Right cardiac atrium (tissue), 5 donors: ENCODE measurements around the gene PTCH1. TPM values are rescaled to one million over a fixed set of nuclear protein-coding genes. Genes with fewer than 3 reads are reported as not detected.

Source experiments
- ATAC-seq, 2 donors: fragments of 200-7000 bp; cut with Tn5 transposase; one replicate each; pipeline versions ENCODE4 v1.8.0 to v1.9.1; 2020; ENCODE audit warnings: moderate library complexity in 2 of 2, mild to moderate bottlenecking in 1 of 2
- DNase-seq, 3 donors: peaks; one replicate each; pipeline ENCODE4 v3.0.0-alpha.2; 2020
- H3K27ac ChIP-seq: one replicate; pipeline ENCODE4 v1.5.1; 2013; ENCODE audit warnings: mild to moderate bottlenecking, low read length, control low read depth, moderate library complexity
- H3K27me3 ChIP-seq: one replicate; pipeline ENCODE4 v1.6.1; 2013; ENCODE audit not compliant: control insufficient read depth, insufficient read depth
- H3K4me1 ChIP-seq: one replicate; pipeline ENCODE4 v1.6.1; 2013; ENCODE audit warnings: low read length; ENCODE audit not compliant: control insufficient read depth, insufficient read depth
- H3K4me3 ChIP-seq: one replicate; pipeline ENCODE4 v1.5.1; 2013; ENCODE audit warnings: low read length, control low read depth
- H3K9me3 ChIP-seq: one replicate; pipeline ENCODE4 v1.6.1; 2013; ENCODE audit warnings: low read length; ENCODE audit not compliant: control insufficient read depth
- WGBS: extraction: QIAGEN DNeasy Blood & Tissue Kit; methylation state at CpG from one replicate; pipeline ENCODE4 v1.1.7; 2013; 5-methylcytosine and 5-hydroxymethylcytosine counted together
- intact Hi-C, 4 donors: fragments of 100-400 bp; cut with DNase I; formaldehyde crosslinking; loops; one replicate each; pipeline versions ENCODE4 v1.11.0 to v1.14.0; 2022 to 2023
- polyA plus RNA-seq: library from polyadenylated mRNA; stranded (reverse); fragments of 200-250 nt; gene quantifications from one replicate; pipeline ENCODE4 v1.2.3, GENCODE V29; 2013
- total RNA-seq, 4 donors: library from RNA; stranded (reverse); fragmentation: NEBNext Ultra II Directional; extraction: Animal tissue kit (Norgen Biotek cat#: 25700); gene quantifications; one replicate each; pipeline ENCODE4 v1.2.1, GENCODE V29; 2021
- donor health status: healthy with polysubstance abuse.
- donor health status: DM: no; HTN: yes; CAD: no.
- donor health status: DM: no; HTN: no; CAD: no.
- donor health status: DM: no; HTN: yes; CAD: no; lungs with severe emphysema.
- donor health status: DM: yes; HTN: yes; CAD: no.

PTCH1 gene
- total and polyA plus RNA-seq, 5 donors = 3.5 to 11.1 (median 8.6) TPM

DNA sequence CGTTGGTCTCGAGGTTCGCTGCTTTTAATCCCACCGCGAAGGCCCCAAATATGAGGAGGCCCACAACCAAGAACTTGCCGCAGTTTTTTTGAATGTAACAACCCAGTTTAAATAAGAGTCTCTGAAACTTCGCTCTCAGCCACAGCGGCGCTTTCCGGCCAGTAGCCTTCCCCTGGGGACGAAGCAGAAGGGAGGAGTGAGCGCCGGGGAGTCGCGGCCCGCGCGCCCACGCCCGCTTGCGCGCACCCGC, 10.4 kb downstream of the PTCH1 start:
- ATAC-seq = peak in 1 of 2 donors; percentile 7
- peak; percentile 52 to 83 (median 82) for DNase-seq
- H3K4me1 ChIP-seq = peaks cover 7% of the 10 kb centered on the region

DNA sequence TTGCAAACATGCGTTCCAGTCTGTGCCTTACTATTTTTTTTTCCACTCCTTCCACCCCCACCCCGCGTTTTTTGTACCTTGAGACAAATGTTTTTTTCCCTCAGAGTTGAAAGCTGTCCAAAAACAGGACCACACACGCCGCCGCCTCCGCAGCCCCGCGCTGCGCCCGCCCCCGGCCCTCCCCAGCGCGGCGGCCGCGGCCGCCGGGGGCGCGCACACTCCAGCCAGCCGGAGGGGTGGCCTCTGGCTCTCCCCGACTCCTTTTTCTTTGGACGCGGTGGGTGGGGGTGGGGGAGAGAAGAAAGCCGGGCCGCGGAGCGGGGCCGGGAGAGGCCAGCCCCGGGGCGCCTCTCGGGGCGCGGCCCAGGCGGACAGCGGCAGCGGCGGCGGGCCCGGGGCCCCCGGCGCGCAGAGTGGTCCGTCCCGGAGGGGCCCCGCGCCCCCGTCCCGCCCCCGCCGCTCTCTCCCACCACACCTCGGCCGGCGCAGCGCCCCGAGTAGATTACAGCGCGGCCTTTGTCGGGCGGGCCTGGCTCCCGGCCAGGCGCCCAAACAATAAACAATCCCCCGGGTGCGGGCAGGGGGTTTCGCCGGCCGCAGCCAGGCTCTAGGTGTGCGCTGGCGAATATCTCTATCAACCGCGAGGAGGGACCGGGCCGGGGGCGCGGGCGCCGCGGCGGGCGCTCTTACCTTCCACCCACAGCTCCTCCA, 10.9 kb downstream of the PTCH1 start:
- intact Hi-C loops = no loop called here
- Histone ChIP-seq H3K4me3 (peak overlapping the region; percentile 94), H3K4me1 (peaks cover 7% of the 10 kb centered on the region), H3K27ac (peak overlapping the region; percentile 98), H3K9me3 (no peaks in the 10 kb centered on the region), H3K27me3 (no peaks in the 10 kb centered on the region)
- peak; percentile 56 to 85 (median 84) for DNase-seq
- peak; percentile 25 to 35 for ATAC-seq
- under 1% methylated on average over 80 of the region's 81 CpGs for WGBS

More for the DNA sequence above, 10.4 kb downstream of the PTCH1 start:
- WGBS = under 1% methylated on average over 23 of the region's 23 CpGs
- peak overlapping the region; percentile 98 for H3K27ac ChIP-seq
- intact Hi-C loops = no loop called here
- H3K9me3 ChIP-seq = no peaks in the 10 kb centered on the region
- peak overlapping the region; percentile 94 for H3K4me3 ChIP-seq
- no peaks in the 10 kb centered on the region for H3K27me3 ChIP-seq

DNA sequence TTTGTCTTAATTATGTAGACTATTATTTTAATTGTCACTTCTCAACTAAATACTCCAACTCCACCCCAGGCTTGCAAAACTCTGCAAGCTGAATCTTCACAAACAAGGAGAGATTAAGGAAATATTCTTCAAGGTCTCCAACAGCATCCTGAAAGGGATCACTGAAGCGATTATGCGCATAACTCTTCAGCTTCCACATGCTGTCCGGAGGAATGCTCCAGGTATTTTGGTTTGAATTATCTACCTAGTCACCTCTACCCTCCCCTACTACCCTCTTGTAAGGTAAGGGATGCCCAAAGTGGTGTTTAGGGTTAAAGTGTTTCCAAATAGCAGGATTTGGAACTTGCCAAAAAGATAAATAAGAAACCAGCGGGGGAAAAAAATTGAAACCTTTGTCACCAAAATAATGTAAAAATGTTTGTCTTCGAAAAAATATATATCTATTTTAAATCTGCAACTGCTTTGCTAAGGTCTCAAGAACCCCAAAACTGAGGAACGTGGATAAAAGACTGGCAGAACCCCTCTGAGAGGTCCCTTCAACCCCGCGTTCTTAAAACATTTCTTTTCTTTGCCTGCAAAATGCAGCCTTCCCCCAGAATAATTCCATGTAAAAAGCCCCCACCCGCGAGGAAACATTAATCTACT, 11.6 kb downstream of the PTCH1 start:
- intact Hi-C loops = no loop called here
- no peaks in the 10 kb centered on the region for H3K9me3 ChIP-seq
- ATAC-seq (no peak), DNase-seq (no peak)
- no peak overlapping the region for H3K27ac ChIP-seq
- 21% methylated on average over 10 of the region's 10 CpGs for WGBS
- peaks cover 7% of the 10 kb centered on the region for H3K4me1 ChIP-seq
- no peaks in the 10 kb centered on the region for H3K27me3 ChIP-seq
- peak overlapping the region; percentile 94 for H3K4me3 ChIP-seq

DNA sequence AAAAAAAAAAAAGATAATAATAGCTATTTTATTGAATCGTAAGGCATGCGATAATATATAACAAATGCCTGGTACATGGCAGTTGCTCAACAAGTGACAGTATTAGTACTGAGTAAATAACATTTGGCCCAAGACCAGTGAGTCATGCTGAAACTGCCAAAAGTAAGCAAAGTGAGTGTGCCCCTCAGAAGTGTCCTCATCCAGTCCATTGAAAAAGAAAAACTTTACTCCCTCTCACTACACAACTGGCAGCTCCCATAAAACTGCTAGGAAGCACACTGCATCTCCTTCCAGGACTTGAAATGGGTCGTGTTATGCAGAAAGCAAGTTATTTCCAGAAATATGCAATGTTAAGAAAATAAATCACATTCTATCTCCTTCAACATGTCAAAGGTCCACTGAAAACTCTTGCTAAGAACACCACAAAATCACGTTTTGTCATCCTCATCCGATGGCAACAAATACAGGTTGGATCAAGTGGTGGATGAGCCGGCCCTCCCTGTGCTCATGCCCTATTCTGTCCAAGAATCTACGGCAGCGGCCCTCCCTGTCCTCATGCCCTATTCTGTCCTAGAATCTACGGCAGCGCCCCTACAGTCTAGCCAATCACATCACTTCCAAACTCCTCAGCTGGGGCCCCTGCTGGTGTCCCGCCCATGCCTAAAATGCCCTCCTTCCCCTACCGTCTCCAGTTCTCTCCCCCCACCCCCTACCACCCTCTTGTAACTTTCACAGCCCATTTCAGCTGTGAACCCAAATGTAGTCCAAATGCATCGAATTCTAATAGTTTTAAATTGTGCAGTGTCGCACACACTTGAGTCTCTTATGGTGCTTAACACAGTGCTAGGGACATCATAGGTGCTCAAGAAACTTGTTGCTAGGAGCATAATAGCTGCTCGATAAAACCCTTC, 12.5 kb downstream of the PTCH1 start:
- no peaks in the 10 kb centered on the region for H3K9me3 ChIP-seq
- no peaks in the 10 kb centered on the region for H3K27me3 ChIP-seq
- peak; percentile 39 to 62 (median 59) for DNase-seq
- intact Hi-C loops = no loop called here
- H3K4me1 ChIP-seq = peaks cover 11% of the 10 kb centered on the region
- H3K4me3 ChIP-seq = no peak overlapping the region
- ATAC-seq = no peak
- WGBS = 64% methylated on average over 15 of the region's 15 CpGs
- peak overlapping the region; percentile 30 for H3K27ac ChIP-seq

DNA sequence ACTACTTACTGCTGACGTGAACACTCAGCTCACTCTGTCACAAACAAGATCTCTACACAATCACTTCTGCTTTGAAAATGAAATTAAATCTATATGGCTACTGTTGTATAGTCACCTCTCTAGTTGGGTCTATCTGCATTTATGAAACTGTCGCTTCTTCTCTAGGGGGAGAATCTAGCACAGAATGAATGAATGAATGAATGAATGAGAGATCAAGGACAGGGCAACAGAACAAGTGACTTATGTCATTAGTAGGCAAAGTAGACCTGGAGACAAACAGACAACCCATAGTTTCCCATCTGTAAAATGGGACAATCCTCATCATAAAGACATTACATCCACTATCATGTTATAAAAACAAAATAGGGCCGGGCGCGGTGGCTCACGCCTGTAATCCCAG, 13.4 kb downstream of the PTCH1 start:
- Histone ChIP-seq H3K27ac (no peak overlapping the region), H3K27me3 (no peaks in the 10 kb centered on the region), H3K9me3 (no peaks in the 10 kb centered on the region), H3K4me1 (peaks cover 11% of the 10 kb centered on the region), H3K4me3 (no peak overlapping the region)
- no peak for DNase-seq
- intact Hi-C loops = no loop called here
- WGBS = 94% methylated on average over 6 of the region's 6 CpGs
- ATAC-seq = no peak

DNA sequence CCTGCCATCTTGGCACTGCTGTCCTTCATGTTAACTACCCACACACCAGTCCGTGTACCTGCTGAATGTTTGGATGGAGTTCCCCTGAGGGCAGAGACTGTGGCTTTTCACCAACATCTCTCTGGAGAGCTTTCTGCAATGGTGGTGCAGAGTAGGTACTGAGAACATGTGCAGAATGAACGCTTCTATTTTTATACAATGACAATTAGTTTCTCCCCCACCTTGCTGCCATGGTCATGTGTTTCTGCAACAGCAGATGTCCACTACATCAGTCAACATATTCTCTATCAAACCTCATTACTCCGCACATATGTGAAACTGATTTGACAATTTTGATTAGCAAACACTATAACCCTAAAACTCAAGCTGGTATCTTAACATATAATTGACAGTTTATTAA, 14.5 kb downstream of the PTCH1 start:
- intact Hi-C loops = no loop called here
- H3K4me3 ChIP-seq = no peak overlapping the region
- peaks cover 13% of the 10 kb centered on the region for H3K4me1 ChIP-seq
- WGBS = 68% methylated on average over 3 of the region's 3 CpGs
- no peaks in the 10 kb centered on the region for H3K9me3 ChIP-seq
- no peak overlapping the region for H3K27ac ChIP-seq
- no peak for ATAC-seq
- no peaks in the 10 kb centered on the region for H3K27me3 ChIP-seq
- DNase-seq = no peak

DNA sequence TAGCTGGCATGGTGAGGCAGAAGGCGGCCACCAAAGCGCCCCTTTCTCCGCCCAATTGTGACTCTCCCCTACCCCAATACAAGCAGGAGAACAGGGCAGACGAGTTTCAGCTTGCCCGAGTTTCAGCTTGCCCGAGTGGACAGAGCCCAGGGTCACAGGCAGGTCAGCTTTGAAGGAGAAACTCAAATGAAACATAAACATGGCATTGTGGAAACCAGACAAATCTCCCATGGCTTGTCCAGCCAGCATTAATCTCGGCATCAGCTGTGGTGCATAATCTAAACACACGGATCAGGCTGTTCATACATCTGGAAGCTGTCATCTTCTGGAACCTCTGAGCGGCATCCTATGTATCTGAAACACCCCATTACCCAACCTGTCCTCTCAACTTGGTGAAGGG, 16.9 kb downstream of the PTCH1 start:
- intact Hi-C loops = no loop called here
- Histone ChIP-seq H3K27ac (no peak overlapping the region), H3K4me1 (peaks cover 13% of the 10 kb centered on the region), H3K9me3 (no peaks in the 10 kb centered on the region), H3K4me3 (no peak overlapping the region), H3K27me3 (no peaks in the 10 kb centered on the region)
- ATAC-seq (no peak), DNase-seq (no peak)
- WGBS = 74% methylated on average over 9 of the region's 9 CpGs

DNA sequence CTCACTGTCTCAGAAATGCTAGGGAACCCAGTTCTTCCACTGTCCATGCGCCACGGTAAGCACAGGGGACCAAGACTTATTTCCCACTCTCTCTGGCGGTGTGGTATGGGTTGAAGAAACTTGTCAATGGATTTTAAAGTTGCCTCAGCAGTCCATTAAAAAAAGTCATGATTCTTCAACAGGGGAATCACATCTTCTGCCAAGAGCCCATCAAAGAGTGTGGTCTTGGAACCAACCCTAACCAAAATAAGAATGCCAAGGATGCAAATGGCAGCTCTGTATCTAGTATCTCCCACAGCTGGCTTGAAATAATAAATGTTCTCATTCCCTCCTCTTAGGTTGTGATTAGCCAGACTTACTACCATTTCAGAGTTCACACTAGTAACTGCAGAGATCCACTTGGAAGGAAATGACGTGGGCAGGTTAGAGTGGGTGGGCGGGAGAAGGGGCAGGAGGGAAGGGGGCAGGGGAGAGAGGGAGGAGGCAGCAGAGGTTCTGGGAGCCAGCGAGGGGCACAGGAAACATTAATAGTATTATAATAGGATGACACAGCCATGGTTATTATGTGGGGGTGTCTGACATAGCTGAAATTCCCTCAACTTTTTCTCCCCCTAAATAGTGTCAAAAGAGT, 17.6 kb downstream of the PTCH1 start:
- H3K4me3 ChIP-seq = no peak overlapping the region
- H3K27ac ChIP-seq = no peak overlapping the region
- ATAC-seq = no peak
- no peak for DNase-seq
- intact Hi-C loops = no loop called here
- 80% methylated on average over 6 of the region's 6 CpGs for WGBS
- no peaks in the 10 kb centered on the region for H3K9me3 ChIP-seq
- peaks cover 9% of the 10 kb centered on the region for H3K4me1 ChIP-seq
- H3K27me3 ChIP-seq = no peaks in the 10 kb centered on the region

DNA sequence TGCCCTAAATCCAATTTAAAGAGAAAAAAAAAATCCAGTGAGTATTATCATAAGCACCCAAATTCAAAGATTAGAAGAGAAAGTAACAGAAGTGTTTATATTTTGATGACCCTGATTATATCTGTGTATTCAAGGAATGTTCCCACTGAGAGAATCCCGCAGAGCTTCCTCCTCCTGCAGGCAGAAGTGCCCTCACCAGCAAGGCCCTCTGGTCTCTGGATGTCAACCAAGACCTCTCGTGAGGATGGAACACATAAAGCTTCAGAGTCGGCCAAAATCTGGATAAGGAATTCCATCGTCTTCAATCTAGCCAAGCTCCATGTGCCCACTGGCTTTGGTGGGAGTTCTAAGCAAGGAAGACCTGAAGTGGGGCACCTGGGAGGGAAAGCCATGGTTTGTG, 18.1 kb downstream of the PTCH1 start:
- no peak overlapping the region for H3K4me3 ChIP-seq
- DNase-seq (no peak), ATAC-seq (no peak)
- intact Hi-C loops = no loop called here
- no peak overlapping the region for H3K27ac ChIP-seq
- H3K4me1 ChIP-seq = peaks cover 9% of the 10 kb centered on the region
- no peaks in the 10 kb centered on the region for H3K9me3 ChIP-seq
- no peaks in the 10 kb centered on the region for H3K27me3 ChIP-seq
- 61% methylated on average over 4 of the region's 4 CpGs for WGBS

DNA sequence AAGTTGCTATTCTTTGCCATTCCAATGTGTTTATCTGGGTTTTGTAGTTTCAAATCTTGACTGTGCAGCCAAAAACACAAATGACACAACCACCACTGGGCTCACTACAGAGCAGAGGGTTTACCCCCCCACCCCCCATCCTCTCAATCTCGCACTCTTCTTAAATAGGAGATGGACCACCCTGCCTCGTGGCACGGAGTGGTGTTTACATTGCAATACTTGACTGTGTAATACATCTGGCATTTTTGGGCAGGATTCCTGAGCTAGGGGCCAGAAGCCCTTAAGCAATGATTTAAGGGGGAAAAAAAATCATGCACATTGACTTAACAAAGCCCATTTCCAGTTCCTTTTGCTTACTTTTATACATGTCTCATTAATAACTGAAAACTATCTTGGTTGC, 19.0 kb downstream of the PTCH1 start:
- ATAC-seq = no peak
- H3K4me1 ChIP-seq = peaks cover 9% of the 10 kb centered on the region
- no peak for DNase-seq

DNA sequence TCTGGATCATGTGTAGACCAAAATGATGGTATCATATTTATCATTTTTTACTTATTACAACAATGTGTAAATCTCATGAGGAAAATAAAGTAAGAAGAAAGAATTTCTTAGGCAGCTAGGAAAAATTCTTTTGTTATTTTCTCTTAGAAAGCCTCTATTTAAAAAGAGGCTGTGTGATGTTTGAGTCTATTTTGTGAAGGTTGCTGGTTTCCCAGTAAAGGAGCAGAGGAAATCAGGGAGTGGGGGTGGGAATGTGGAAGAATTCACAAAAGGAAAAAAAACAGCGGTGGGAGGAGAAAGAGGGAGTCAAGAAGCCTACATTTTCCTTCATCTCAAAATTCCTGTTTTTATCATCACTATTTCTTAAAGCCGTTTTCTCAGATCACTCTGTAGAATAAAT, 20.1 kb downstream of the PTCH1 start:
- intact Hi-C loops = no loop called here
- no peak for ATAC-seq
- H3K27me3 ChIP-seq = no peaks in the 10 kb centered on the region
- WGBS = 65% methylated on average over 2 of the region's 2 CpGs
- H3K4me1 ChIP-seq = peaks cover 6% of the 10 kb centered on the region
- DNase-seq = no peak
- no peak overlapping the region for H3K27ac ChIP-seq
- no peaks in the 10 kb centered on the region for H3K9me3 ChIP-seq
- H3K4me3 ChIP-seq = no peak overlapping the region

More for the DNA sequence above, 19.0 kb downstream of the PTCH1 start:
- Histone ChIP-seq H3K27me3 (no peaks in the 10 kb centered on the region), H3K9me3 (no peaks in the 10 kb centered on the region), H3K4me3 (no peak overlapping the region), H3K27ac (no peak overlapping the region)
- 59% methylated on average over 3 of the region's 3 CpGs for WGBS
- intact Hi-C loops = no loop called here
